Spleen (tissue), 11 donors: ENCODE results near the gene MASP1. TPM values are rescaled to one million over a fixed set of nuclear protein-coding genes. Genes with fewer than 3 reads are reported as not detected.

ENCODE experiments used
- DNase-seq: peaks from one replicate; pipeline ENCODE4 v3.0.0-alpha.2; 2020
- H3K27ac ChIP-seq, 8 donors: fragments of 200-600 bp; sonication (generic) in 7 of 8; 1 replicate in 4 of 8; 2 replicates in 4 of 8; pipeline versions ENCODE4 v1.5.0 to v1.8.0; 2016 to 2021; ENCODE audit warnings: inconsistent platforms in 4 of 8, mild to moderate bottlenecking in 4 of 8, moderate library complexity in 1 of 8
- H3K27me3 ChIP-seq, 7 donors: fragments of 200-600 bp; sonication (generic) in 6 of 7; replicated peaks in 1 of 7; 1 replicate in 4 of 7; 2 replicates in 3 of 7; pipeline versions ENCODE4 v1.5.0 to v1.8.0; 2016 to 2021; ENCODE audit warnings: inconsistent platforms in 3 of 7, mild to moderate bottlenecking in 1 of 7
- H3K36me3 ChIP-seq, 6 donors: fragments of 200-600 bp; sonication (generic) in 5 of 6; 1 replicate in 4 of 6; 2 replicates in 2 of 6; pipeline versions ENCODE4 v1.5.0 to v1.8.0; 2016 to 2021; ENCODE audit warnings: inconsistent platforms in 2 of 6
- H3K4me1 ChIP-seq, 6 donors: fragments of 200-600 bp; sonication (generic) in 5 of 6; 1 replicate in 3 of 6; 2 replicates in 3 of 6; pipeline versions ENCODE4 v1.5.0 to v1.8.0; 2016 to 2021; ENCODE audit warnings: inconsistent platforms in 3 of 6
- H3K4me3 ChIP-seq, 8 donors: fragments of 200-600 bp; sonication (generic) in 7 of 8; 1 replicate in 4 of 8; 2 replicates in 4 of 8; pipeline versions ENCODE4 v1.5.0 to v1.8.0; 2016 to 2021; ENCODE audit warnings: inconsistent platforms in 4 of 8, mild to moderate bottlenecking in 4 of 8, moderate library complexity in 2 of 8
- H3K9me3 ChIP-seq, 8 donors: fragments of 200-600 bp; sonication (generic) in 7 of 8; 1 replicate in 4 of 8; 2 replicates in 4 of 8; pipeline versions ENCODE4 v1.5.0 to v1.8.0; 2016 to 2021; ENCODE audit warnings: inconsistent platforms in 4 of 8
- POLR2A ChIP-seq, 3 donors: fragments of 450-650 bp; IDR thresholded peaks; one replicate each; pipeline ENCODE4 v1.5.1; 2017; ENCODE audit warnings: antibody characterized with exemption in 3 of 3, mild to moderate bottlenecking in 1 of 3
- POLR2AphosphoS5 ChIP-seq, 3 donors: sonication (generic); formaldehyde crosslinking; IDR thresholded peaks; one replicate each; pipeline ENCODE4 v1.5.1; 2017; ENCODE audit warnings: antibody characterized with exemption in 3 of 3
- WGBS, 5 donors: extraction: QIAGEN DNeasy Blood & Tissue Kit in 3 of 5; methylation state at CpG; one replicate each; pipeline versions ENCODE4 v1.1.5 to v1.1.7; 2013 to 2018; 5-methylcytosine and 5-hydroxymethylcytosine counted together
- intact Hi-C: fragments of 100-400 bp; cut with DNase I; formaldehyde crosslinking; loops from one replicate; pipeline ENCODE4 v1.15.0; 2023; ENCODE audit warnings: low total_unique reads
- polyA plus RNA-seq, 3 donors: library from polyadenylated mRNA; stranded (reverse); fragments of 200-250 nt; gene quantifications; one replicate each; pipeline ENCODE4 v1.2.1, GENCODE V29; 2013
- total RNA-seq, 7 donors: library from RNA; depleted of rRNA in 3 of 7; stranded (reverse); fragments of >200 nt in 3 of 7; fragmentation: NEBNext Ultra II Directional in 4 of 7; extraction: Animal tissue kit (Norgen Biotek cat#: 25700) in 4 of 7; gene quantifications; one replicate each; pipeline versions ENCODE4 v1.1.0 to v1.2.1, GENCODE V29; 2016 to 2021
- TF ChIP-seq, protein P1 (sequence below), 11 experiments: fragments of 200-600 bp in 7 of 11; fragments of 450-650 bp in 4 of 11; sonication (generic) in 4 of 11; IDR thresholded peaks in 8 of 11; conservative IDR thresholded peaks in 3 of 11; 1 replicate in 7 of 11; 2 replicates in 4 of 11; pipeline versions ENCODE4 v1.4.0 to v1.8.0; 2016 to 2021; ENCODE audit warnings: antibody characterized with exemption in 11 of 11, inconsistent platforms in 4 of 11, mild to moderate bottlenecking in 1 of 11
- donor health status: healthy with polysubstance abuse.
- donor health status: DM: no; HTN: no; CAD: no; lungs with moderate emphysema.
- donor health status: DM: no; HTN: no; CAD: no.
- donor health status: Bipolar disorder and iron deficiency.
- donor health status: healthy.
- donor health status: DM: no; HTN: no; CAD: no.
- donor health status: DM: yes; HTN: yes; CAD: no.

Gene MASP1
- total and polyA plus RNA-seq, 10 donors = 0.05 to 1.9 (median 0.39) TPM; not detected in 2

- H3K9me3 ChIP-seq = peaks cover 0 to 34% (median 13%) of the 10 kb centered on the region in 8 donors
- WGBS, 5 donors = 85 to 98% (median 94%) methylated on average over 1 of the region's 1 CpG
- H3K27me3 ChIP-seq = peaks cover 0 to 72% (median 9%) of the 10 kb centered on the region in 7 donors
- H3K4me3 ChIP-seq = no peak overlapping the region
- H3K36me3 ChIP-seq = no peaks in the 10 kb centered on the region
- no peak overlapping the region for H3K27ac ChIP-seq
- intact Hi-C loops = no loop called here
- no peak for DNase-seq
- H3K4me1 ChIP-seq = peaks cover 0 to 24% (median 0%) of the 10 kb centered on the region in 6 donors
- TF ChIP-seq POLR2A (IDR thresholded peaks at IDR 0.05) = no peak
- TF ChIP-seq, protein P1, sequence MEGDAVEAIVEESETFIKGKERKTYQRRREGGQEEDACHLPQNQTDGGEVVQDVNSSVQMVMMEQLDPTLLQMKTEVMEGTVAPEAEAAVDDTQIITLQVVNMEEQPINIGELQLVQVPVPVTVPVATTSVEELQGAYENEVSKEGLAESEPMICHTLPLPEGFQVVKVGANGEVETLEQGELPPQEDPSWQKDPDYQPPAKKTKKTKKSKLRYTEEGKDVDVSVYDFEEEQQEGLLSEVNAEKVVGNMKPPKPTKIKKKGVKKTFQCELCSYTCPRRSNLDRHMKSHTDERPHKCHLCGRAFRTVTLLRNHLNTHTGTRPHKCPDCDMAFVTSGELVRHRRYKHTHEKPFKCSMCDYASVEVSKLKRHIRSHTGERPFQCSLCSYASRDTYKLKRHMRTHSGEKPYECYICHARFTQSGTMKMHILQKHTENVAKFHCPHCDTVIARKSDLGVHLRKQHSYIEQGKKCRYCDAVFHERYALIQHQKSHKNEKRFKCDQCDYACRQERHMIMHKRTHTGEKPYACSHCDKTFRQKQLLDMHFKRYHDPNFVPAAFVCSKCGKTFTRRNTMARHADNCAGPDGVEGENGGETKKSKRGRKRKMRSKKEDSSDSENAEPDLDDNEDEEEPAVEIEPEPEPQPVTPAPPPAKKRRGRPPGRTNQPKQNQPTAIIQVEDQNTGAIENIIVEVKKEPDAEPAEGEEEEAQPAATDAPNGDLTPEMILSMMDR (IDR thresholded peaks at IDR 0.05 in 8 of 11, conservative IDR thresholded peaks at IDR 0.05 in 3 of 11) = no peak
- TF ChIP-seq POLR2AphosphoS5 (IDR thresholded peaks at IDR 0.05) = no peak
These were observed 24.8 kb downstream of the MASP1 start for GRCh38 chr3:187266691-187267090.

- peaks cover 0 to 24% (median 0%) of the 10 kb centered on the region in 6 donors for H3K4me1 ChIP-seq
- H3K27ac ChIP-seq = no peak overlapping the region
- H3K9me3 ChIP-seq = peaks cover 0 to 30% (median 13%) of the 10 kb centered on the region in 8 donors
- intact Hi-C loops = no loop called here
- no peaks in the 10 kb centered on the region for H3K36me3 ChIP-seq
- WGBS, 5 donors = 14 to 38% (median 23%) methylated on average over 2 of the region's 2 CpGs
- TF ChIP-seq POLR2AphosphoS5 (IDR thresholded peaks at IDR 0.05) (no peak), POLR2A (IDR thresholded peaks at IDR 0.05) (no peak)
- TF ChIP-seq, protein P1 (IDR thresholded peaks at IDR 0.05 in 8 of 11, conservative IDR thresholded peaks at IDR 0.05 in 3 of 11) = no peak
- H3K27me3 ChIP-seq = peaks cover 0 to 72% (median 15%) of the 10 kb centered on the region in 7 donors
- no peak overlapping the region for H3K4me3 ChIP-seq
- no peak for DNase-seq
These were observed 26.0 kb downstream of the MASP1 start for GRCh38 chr3:187265461-187265955.

GRCh38 chr3:187264911-187265310 is 26.6 kb downstream of the MASP1 start:
- Histone ChIP-seq H3K4me1 (peaks cover 0 to 24% (median 0%) of the 10 kb centered on the region in 6 donors), H3K27me3 (peaks cover 0 to 70% (median 15%) of the 10 kb centered on the region in 7 donors), H3K9me3 (peaks cover 0 to 24% (median 13%) of the 10 kb centered on the region in 8 donors), H3K27ac (no peak overlapping the region), H3K36me3 (no peaks in the 10 kb centered on the region), H3K4me3 (no peak overlapping the region)
- DNase-seq = no peak
- WGBS, 5 donors = 80 to 92% (median 88%) methylated on average over 3 of the region's 3 CpGs
- intact Hi-C loops = no loop called here
- no peak for TF ChIP-seq POLR2AphosphoS5 (IDR thresholded peaks at IDR 0.05)
- TF ChIP-seq, protein P1 (IDR thresholded peaks at IDR 0.05 in 8 of 11, conservative IDR thresholded peaks at IDR 0.05 in 3 of 11) = no peak
- TF ChIP-seq POLR2A (IDR thresholded peaks at IDR 0.05) = no peak

- Histone ChIP-seq H3K4me3 (no peak overlapping the region), H3K36me3 (no peaks in the 10 kb centered on the region), H3K4me1 (peaks cover 0 to 24% (median 0%) of the 10 kb centered on the region in 6 donors), H3K27me3 (peaks cover 0 to 63% (median 15%) of the 10 kb centered on the region in 7 donors), H3K9me3 (peaks cover 0 to 15% (median 6%) of the 10 kb centered on the region in 8 donors), H3K27ac (no peak overlapping the region)
- no peak for DNase-seq
- TF ChIP-seq, protein P1 (IDR thresholded peaks at IDR 0.05 in 8 of 11, conservative IDR thresholded peaks at IDR 0.05 in 3 of 11) = no peak
- TF ChIP-seq POLR2AphosphoS5 (IDR thresholded peaks at IDR 0.05) = no peak
- intact Hi-C loops = no loop called here
- WGBS, 5 donors = 58 to 79% (median 71%) methylated on average over 4 of the region's 4 CpGs
These were observed 27.5 kb downstream of the MASP1 start for GRCh38 chr3:187264021-187264420.
